Kidney (tissue), 22 donors: ENCODE results near the gene TMEM44. TPM values are rescaled to one million over a fixed set of nuclear protein-coding genes. Genes with fewer than 3 reads are reported as not detected.
A peak's percentile ranks its signal among the peaks of the same experiment; 100 is the strongest.

Source experiments
- DNase-seq, 5 donors: peaks; one replicate each; pipeline ENCODE4 v3.0.0-alpha.2; 2013 to 2020
- FAIRE-seq: peaks from 2 replicates; lab custom pipeline; 2012; peaks lifted over from hg19 to GRCh38; lab: Jason Lieb, UNC
- H3K27ac ChIP-seq, 2 donors: one replicate each; pipeline ENCODE4 v1.7.0; 2013; ENCODE audit warnings: low read depth in 2 of 2, low read length in 2 of 2, inconsistent platforms in 1 of 2
- H3K27me3 ChIP-seq: one replicate; pipeline ENCODE4 v1.7.1; 2013; ENCODE audit warnings: low read length, inconsistent platforms; ENCODE audit not compliant: control insufficient read depth, insufficient read depth
- H3K36me3 ChIP-seq, 3 donors: one replicate each; pipeline versions ENCODE4 v1.7.0 to v1.7.1; 2013; ENCODE audit warnings: low read length in 3 of 3, control low read depth in 1 of 3, inconsistent platforms in 1 of 3; ENCODE audit not compliant: insufficient read depth in 3 of 3, control insufficient read depth in 2 of 3
- H3K4me1 ChIP-seq, 3 donors: one replicate each; pipeline versions ENCODE4 v1.7.0 to v1.7.1; 2013; ENCODE audit warnings: low read length in 3 of 3, inconsistent platforms in 1 of 3, low read depth in 1 of 3; ENCODE audit not compliant: control insufficient read depth in 2 of 3, insufficient read depth in 2 of 3
- H3K4me3 ChIP-seq, 3 donors: one replicate each; pipeline versions ENCODE4 v1.7.0 to v1.8.1; 2013; ENCODE audit warnings: low read length in 3 of 3, control low read depth in 1 of 3, inconsistent platforms in 1 of 3
- H3K9ac ChIP-seq, 3 donors: one replicate each; pipeline versions ENCODE4 v1.7.0 to v1.7.1; 2013; ENCODE audit warnings: low read length in 3 of 3, control low read depth in 1 of 3, inconsistent platforms in 1 of 3
- H3K9me3 ChIP-seq, 3 donors: one replicate each; pipeline versions ENCODE4 v1.7.0 to v1.7.1; 2013; ENCODE audit warnings: low read length in 3 of 3, control low read depth in 1 of 3, inconsistent platforms in 1 of 3; ENCODE audit not compliant: control insufficient read depth in 2 of 3, insufficient read depth in 1 of 3
- intact Hi-C: fragments of 100-400 bp; cut with DNase I; formaldehyde crosslinking; loops from one replicate; pipeline ENCODE4 v1.11.1; 2022
- long read RNA-seq, 10 donors: library from polyadenylated mRNA in 1 of 10; unstranded in 1 of 10; transcript quantifications; one replicate each; pipeline ENCODE4 v2.0.0 and lab custom pipeline, GENCODE V29; 2021 to 2026
- polyA plus RNA-seq: library from polyadenylated mRNA; stranded (reverse); fragments of 350-450 nt; fragmentation: Illumina TruSeq; extraction: RNeasy Lipid Tissue Mini Kit (QIAGEN cat#74804); gene quantifications from one replicate; pipeline ENCODE4 v1.2.3, GENCODE V29; 2014; ENCODE audit warnings: low read depth, low replicate concordance; ENCODE audit not compliant: insufficient read depth
- total RNA-seq: library from RNA; stranded (reverse); fragmentation: NEBNext Ultra II Directional; extraction: Animal tissue kit (Norgen Biotek cat#: 25700); gene quantifications from one replicate; pipeline ENCODE4 v1.2.1, GENCODE V29; 2021
- TF ChIP-seq, protein P1 (sequence below): IDR thresholded peaks from 3 replicates; pipeline ENCODE4 v1.5.1; 2012; ENCODE audit warnings: mild to moderate bottlenecking, moderate library complexity, borderline replicate concordance; ENCODE audit not compliant: insufficient read depth; ENCODE audit errors: extremely low read depth
- donor health status: control.
- donor health status: control.
- donor health status: control.
- donor health status: control.
- donor health status: control.
- donor health status: DM: yes; HTN: yes; CAD: no.
- donor health status: Normal renal cell carcinoma (clear cell type).

The TMEM44 gene, protein sequence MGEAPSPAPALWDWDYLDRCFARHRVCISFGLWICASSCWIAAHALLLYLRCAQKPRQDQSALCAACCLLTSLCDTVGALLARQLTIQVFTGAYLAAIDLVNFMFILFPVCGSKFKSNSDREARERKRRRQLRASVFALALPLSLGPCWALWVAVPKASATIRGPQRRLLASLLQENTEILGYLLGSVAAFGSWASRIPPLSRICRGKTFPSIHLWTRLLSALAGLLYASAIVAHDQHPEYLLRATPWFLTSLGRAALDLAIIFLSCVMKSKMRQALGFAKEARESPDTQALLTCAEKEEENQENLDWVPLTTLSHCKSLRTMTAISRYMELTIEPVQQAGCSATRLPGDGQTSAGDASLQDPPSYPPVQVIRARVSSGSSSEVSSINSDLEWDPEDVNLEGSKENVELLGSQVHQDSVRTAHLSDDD
- total RNA-seq (15.7 TPM), polyA plus RNA-seq (7.0 TPM)
- long read RNA-seq, donor 1, partial matches to known transcripts = 0 of 1 reads
- long read RNA-seq, donor 1, other reads (novel, unspliced or antisense) = 0 of 1 reads
- long read RNA-seq, donor 2, partial matches to known transcripts = 0 of 2 reads
- long read RNA-seq, donor 2, other reads (novel, unspliced or antisense) = 0 of 2 reads
- long read RNA-seq, donor 3, partial matches to known transcripts = 6 of 7 reads
- long read RNA-seq, donor 3, other reads (novel, unspliced or antisense) = 0 of 7 reads
- long read RNA-seq, donor 4, partial matches to known transcripts = 0 of 2 reads
- long read RNA-seq, donor 4, other reads (novel, unspliced or antisense) = 0 of 2 reads
- long read RNA-seq, donor 5 = 0 reads
- long read RNA-seq, donor 6 = 0 reads
- long read RNA-seq, donor 7, transcript TMEM44-202 (10 exons, 2,245 nt) = major isoform, 17 of 31 reads
- long read RNA-seq, donor 7, partial matches to known transcripts = 5 of 31 reads
- long read RNA-seq, donor 7, other reads (novel, unspliced or antisense) = 8 of 31 reads
- long read RNA-seq, donor 8, partial matches to known transcripts = 0 of 3 reads
- long read RNA-seq, donor 8, other reads (novel, unspliced or antisense) = 0 of 3 reads
- long read RNA-seq, donor 9, partial matches to known transcripts = 0 of 2 reads
- long read RNA-seq, donor 9, other reads (novel, unspliced or antisense) = 0 of 2 reads
- long read RNA-seq, donor 10, partial matches to known transcripts = 5 of 6 reads
- long read RNA-seq, donor 10, other reads (novel, unspliced or antisense) = 0 of 6 reads

DNA sequence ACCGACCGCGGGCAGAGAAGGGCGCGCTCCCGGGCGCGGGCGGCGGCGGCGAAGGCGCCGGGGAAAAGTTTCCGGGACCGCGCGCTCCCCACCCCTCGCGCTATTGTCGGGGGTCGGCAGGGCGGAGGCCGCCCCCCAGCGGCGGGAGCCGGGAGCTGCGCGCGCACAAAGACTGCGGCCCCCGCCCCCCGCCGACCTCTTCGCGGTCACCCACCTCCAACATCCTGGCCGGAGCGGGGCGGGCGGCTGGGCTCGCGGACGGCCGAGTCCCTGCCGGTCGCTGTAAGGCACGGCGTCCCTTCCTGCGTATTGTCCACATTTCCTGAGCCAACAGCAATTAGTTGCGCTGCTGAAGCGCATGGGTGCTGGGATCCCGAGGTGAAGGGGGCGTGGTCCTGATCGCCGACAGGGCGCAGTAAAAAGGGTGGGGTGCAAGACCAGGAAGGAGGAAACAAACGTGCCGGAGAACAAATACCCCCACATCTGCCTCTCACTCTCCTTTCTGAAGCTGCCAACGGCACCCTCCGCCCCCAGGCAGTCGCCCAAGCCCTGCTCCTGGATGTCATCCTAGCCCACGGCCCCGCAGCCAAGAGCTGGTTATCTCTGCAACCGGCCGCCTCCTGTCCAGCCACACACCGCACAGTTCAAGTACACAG, at the start of gene TMEM44:
Gene TMEM44, minus strand, starts transcription at position 71 of the 656 bp plus-strand sequence. CDS start 204 bp downstream, outside the sequence.
- Histone ChIP-seq H3K36me3 (no peaks in the 10 kb centered on the region), H3K4me3 (peak within 1 kb of the TSS; percentile 69 to 76 (median 74)), H3K4me1 (peaks cover 0 to 3% (median 0%) of the 10 kb centered on the region in 3 donors), H3K9me3 (no peaks in the 10 kb centered on the region), H3K9ac (peak within 1 kb of the TSS; percentile 19 to 57 (median 41)), H3K27ac (peak within 1 kb of the TSS; percentile 39 to 53), H3K27me3 (no peaks in the 10 kb centered on the region)
- DNase-seq (peak; percentile 83 to 91 (median 88)), FAIRE-seq (no peak)
- intact Hi-C loops = no loop called here
- TF ChIP-seq, protein P1, sequence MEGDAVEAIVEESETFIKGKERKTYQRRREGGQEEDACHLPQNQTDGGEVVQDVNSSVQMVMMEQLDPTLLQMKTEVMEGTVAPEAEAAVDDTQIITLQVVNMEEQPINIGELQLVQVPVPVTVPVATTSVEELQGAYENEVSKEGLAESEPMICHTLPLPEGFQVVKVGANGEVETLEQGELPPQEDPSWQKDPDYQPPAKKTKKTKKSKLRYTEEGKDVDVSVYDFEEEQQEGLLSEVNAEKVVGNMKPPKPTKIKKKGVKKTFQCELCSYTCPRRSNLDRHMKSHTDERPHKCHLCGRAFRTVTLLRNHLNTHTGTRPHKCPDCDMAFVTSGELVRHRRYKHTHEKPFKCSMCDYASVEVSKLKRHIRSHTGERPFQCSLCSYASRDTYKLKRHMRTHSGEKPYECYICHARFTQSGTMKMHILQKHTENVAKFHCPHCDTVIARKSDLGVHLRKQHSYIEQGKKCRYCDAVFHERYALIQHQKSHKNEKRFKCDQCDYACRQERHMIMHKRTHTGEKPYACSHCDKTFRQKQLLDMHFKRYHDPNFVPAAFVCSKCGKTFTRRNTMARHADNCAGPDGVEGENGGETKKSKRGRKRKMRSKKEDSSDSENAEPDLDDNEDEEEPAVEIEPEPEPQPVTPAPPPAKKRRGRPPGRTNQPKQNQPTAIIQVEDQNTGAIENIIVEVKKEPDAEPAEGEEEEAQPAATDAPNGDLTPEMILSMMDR = peak; percentile 21

GRCh38 chr3:194682694-194683310, 49.6 kb upstream of the TMEM44 start:
- peak; percentile 88 to 93 (median 88) for DNase-seq

More at GRCh38 chr3:194682694-194683310, 49.6 kb upstream of the TMEM44 start:
- Histone ChIP-seq H3K4me1 (peaks cover 0 to 20% (median 0%) of the 10 kb centered on the region in 3 donors), H3K27me3 (no peaks in the 10 kb centered on the region), H3K36me3 (no peaks in the 10 kb centered on the region), H3K9ac (no peak overlapping the region), H3K9me3 (no peaks in the 10 kb centered on the region), H3K4me3 (peak overlapping the region in 1 of 3 donors; percentile 9), H3K27ac (no peak overlapping the region)
- TF ChIP-seq, protein P1 = peak; percentile 90
- FAIRE-seq = peak; percentile 94
- intact Hi-C loops = loop anchor here (10.0 kb wide), 1 partner anchor 422 kb away; no protein-coding TSS in a partner anchor
